T-helper 17 cell (primary cell): ENCODE measurements around the gene POPDC3. TPM values are rescaled to one million over a fixed set of nuclear protein-coding genes. Genes with fewer than 3 reads are reported as not detected.
"Not testable (repeated sequence)": the region's sequence is repeated elsewhere in the genome, so short reads cannot be mapped to it uniquely, and the experiment has no call there.

Source experiments
- ATAC-seq: fragments of 150-1000 bp; cut with Tn5 transposase; 2 replicates; pipeline ENCODE4 v1.10.0; 2021; ENCODE audit warnings: mild to moderate bottlenecking, moderate library complexity
- DNase-seq, 3 donors: peaks; one replicate each; pipeline versions ENCODE4 v3.0.0 to v3.0.0-alpha.2; 2020 to 2021
- H3K9me3 ChIP-seq: one replicate; pipeline ENCODE4 v1.7.0; 2013; ENCODE audit warnings: low read length, mild to moderate bottlenecking; ENCODE audit not compliant: control insufficient read depth, poor library complexity, severe bottlenecking
- H3K27ac Mint-ChIP-seq: one replicate; pipeline ENCODE4 v1.8.0; 2022; ENCODE audit warnings: mild to moderate bottlenecking, moderate library complexity, mixed read lengths
- H3K27me3 Mint-ChIP-seq: one replicate; pipeline ENCODE4 v1.8.0; 2022; ENCODE audit warnings: mixed read lengths
- H3K36me3 Mint-ChIP-seq: one replicate; pipeline ENCODE4 v1.8.0; 2022; ENCODE audit warnings: low read depth, mixed read lengths
- H3K4me1 Mint-ChIP-seq: one replicate; pipeline ENCODE4 v1.8.0; 2022; ENCODE audit warnings: mild to moderate bottlenecking, mixed read lengths
- H3K4me3 Mint-ChIP-seq: one replicate; pipeline ENCODE4 v1.8.0; 2022; ENCODE audit warnings: mild to moderate bottlenecking, moderate library complexity, mixed read lengths
- total RNA-seq, 4 donors: library from RNA in 2 of 4; stranded (reverse) in 2 of 4; gene quantifications; one replicate each; pipeline ENCODE4 v1.2.3 and lab custom pipeline; 2022 to 2026

The POPDC3 gene, protein sequence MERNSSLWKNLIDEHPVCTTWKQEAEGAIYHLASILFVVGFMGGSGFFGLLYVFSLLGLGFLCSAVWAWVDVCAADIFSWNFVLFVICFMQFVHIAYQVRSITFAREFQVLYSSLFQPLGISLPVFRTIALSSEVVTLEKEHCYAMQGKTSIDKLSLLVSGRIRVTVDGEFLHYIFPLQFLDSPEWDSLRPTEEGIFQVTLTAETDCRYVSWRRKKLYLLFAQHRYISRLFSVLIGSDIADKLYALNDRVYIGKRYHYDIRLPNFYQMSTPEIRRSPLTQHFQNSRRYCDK
- not detected for total RNA-seq
- total RNA-seq (lab: John Stamatoyannopoulos, UW), result 0 reads per million in 2 donors

DNA sequence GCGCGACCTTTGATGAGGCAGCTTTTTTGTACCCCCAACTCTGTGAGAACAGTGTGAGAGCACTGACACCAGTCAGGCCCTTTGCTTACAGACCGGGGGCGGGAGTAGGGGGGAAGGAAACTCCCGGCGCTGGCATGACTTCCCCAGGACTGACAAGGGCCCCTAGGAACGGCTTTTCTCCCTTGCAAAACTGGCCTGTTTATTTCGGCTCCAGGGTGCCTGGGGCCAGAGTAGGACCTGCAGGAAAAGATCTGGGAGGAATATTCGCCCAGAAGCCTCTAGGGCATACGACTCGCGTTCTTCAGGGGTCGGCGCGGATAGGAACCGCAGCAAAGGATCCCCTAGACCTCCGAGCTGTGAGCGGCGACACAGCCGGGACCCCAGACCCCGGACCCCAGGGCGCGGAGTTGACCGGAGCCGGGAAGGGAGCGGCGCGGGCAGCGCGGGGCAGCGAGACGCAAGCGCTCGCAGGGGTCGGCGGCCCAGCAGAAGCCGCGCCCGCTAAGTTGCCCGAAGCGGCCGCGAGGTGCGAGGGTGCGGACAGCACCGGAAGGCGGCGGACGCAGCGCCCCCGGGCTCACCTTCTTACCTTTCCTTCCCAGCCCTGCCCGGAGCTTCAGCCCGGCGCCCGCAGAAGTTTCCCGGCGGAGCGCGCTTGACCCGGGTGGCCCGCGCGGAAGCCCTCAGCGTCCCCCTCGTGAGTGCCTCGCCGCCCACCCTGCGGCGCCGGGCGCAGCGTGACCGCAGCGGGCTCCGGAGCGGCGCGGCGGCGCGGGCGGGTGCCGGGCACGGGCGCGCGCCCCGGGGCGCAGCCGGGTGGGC lies at the start of gene POPDC3:
TSS of gene POPDC3 (minus strand) at position 771 of the 822 bp plus-strand sequence. CDS start 18,105 bp downstream, outside the sequence.
- peaks cover 3% of the 10 kb centered on the region for H3K36me3 Mint-ChIP-seq
- H3K27ac Mint-ChIP-seq, result no peak within 1 kb of the TSS
- H3K4me3 Mint-ChIP-seq, result no peak within 1 kb of the TSS
- H3K4me1 Mint-ChIP-seq, result peaks cover 2% of the 10 kb centered on the region
- no peaks in the 10 kb centered on the region for H3K9me3 ChIP-seq
- no peak for ATAC-seq
- H3K27me3 Mint-ChIP-seq, result peaks cover 60% of the 10 kb centered on the region
- no peak for DNase-seq

GRCh38 chr6:105227295-105227767 lies 47.5 kb upstream of the POPDC3 start:
- DNase-seq, result no peak
- peaks cover 45% of the 10 kb centered on the region for H3K27me3 Mint-ChIP-seq
- no peaks in the 10 kb centered on the region for H3K9me3 ChIP-seq
- H3K4me1 Mint-ChIP-seq, result no peaks in the 10 kb centered on the region
- ATAC-seq, result no peak
- H3K4me3 Mint-ChIP-seq, result no peak overlapping the region
- H3K36me3 Mint-ChIP-seq, result no peaks in the 10 kb centered on the region
- H3K27ac Mint-ChIP-seq, result no peak overlapping the region

GRCh38 chr6:105226598-105227294 lies 46.9 kb upstream of the POPDC3 start:
- H3K36me3 Mint-ChIP-seq, result no peaks in the 10 kb centered on the region
- H3K4me1 Mint-ChIP-seq, result no peaks in the 10 kb centered on the region
- H3K27me3 Mint-ChIP-seq, result peaks cover 42% of the 10 kb centered on the region
- H3K27ac Mint-ChIP-seq, result no peak overlapping the region
- H3K9me3 ChIP-seq, result no peaks in the 10 kb centered on the region
- no peak for ATAC-seq
- DNase-seq, result no peak
- H3K4me3 Mint-ChIP-seq, result no peak overlapping the region

GRCh38 chr6:105223242-105223641 lies 43.4 kb upstream of the POPDC3 start:
- no peak for DNase-seq
- ATAC-seq, result no peak
- Mint-ChIP-seq H3K4me1 (no peaks in the 10 kb centered on the region), H3K36me3 (no peaks in the 10 kb centered on the region), H3K27ac (no peak overlapping the region), H3K27me3 (peaks cover 31% of the 10 kb centered on the region), H3K4me3 (no peak overlapping the region)
- H3K9me3 ChIP-seq, result no peaks in the 10 kb centered on the region

DNA sequence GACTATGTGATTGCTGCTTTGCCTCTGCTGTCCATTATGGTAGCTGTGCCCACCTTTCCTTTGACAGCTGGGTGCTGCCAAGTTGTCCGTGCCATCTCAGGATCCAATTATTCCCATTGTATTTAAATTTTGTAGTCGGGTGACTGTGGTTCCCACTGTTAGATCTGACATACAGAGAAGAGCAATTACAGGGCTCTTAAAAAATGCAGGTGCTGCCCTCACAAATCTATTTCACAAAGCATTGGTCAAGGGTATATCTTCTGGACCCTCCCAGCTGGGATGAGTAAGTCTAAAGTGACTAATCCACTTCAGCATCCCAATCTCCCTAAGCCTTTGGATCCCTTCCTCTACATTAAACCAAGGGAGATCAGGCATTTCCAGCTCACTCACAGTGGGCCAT lies 41.4 kb upstream of the POPDC3 start:
- H3K9me3 ChIP-seq, H3K36me3 Mint-ChIP-seq, DNase-seq, H3K27ac Mint-ChIP-seq, H3K4me3 Mint-ChIP-seq, H3K4me1 Mint-ChIP-seq, ATAC-seq: not testable (repeated sequence)
- peaks cover 34% of the 10 kb centered on the region for H3K27me3 Mint-ChIP-seq

DNA sequence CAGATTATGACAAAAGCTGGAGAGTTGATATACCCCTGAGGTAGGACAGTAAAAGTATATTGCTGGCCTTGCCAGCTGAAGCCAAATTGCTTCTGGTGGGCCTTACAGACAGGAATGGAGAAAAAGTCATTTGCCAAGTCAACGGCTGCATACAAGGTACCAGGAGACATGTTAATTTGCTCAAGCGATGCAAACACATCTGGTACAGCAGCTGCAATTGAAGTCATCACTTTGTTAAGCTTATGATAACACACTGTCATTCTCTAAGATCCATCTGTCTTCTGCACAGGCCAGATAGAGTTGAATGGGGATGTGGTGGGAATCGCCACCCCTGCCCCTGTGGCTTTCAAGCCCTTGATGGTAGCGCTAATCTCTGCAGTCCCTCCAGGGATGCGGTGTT lies 40.4 kb upstream of the POPDC3 start:
- peaks cover 34% of the 10 kb centered on the region for H3K27me3 Mint-ChIP-seq
- ATAC-seq, result no peak
- no peaks in the 10 kb centered on the region for H3K4me1 Mint-ChIP-seq
- no peak overlapping the region for H3K4me3 Mint-ChIP-seq
- H3K9me3 ChIP-seq, result no peaks in the 10 kb centered on the region
- no peak for DNase-seq
- H3K36me3 Mint-ChIP-seq, result no peaks in the 10 kb centered on the region
- H3K27ac Mint-ChIP-seq, result no peak overlapping the region

- not testable (repeated sequence) for H3K36me3 Mint-ChIP-seq, DNase-seq, H3K4me3 Mint-ChIP-seq, ATAC-seq, H3K27ac Mint-ChIP-seq, H3K9me3 ChIP-seq, H3K4me1 Mint-ChIP-seq
- peaks cover 27% of the 10 kb centered on the region for H3K27me3 Mint-ChIP-seq
Measured at GRCh38 chr6:105219218-105219617, 39.4 kb upstream of the POPDC3 start.

GRCh38 chr6:105215506-105215905 lies 35.7 kb upstream of the POPDC3 start:
- H3K4me1 Mint-ChIP-seq, result no peaks in the 10 kb centered on the region
- no peak for ATAC-seq
- no peak for DNase-seq
- peak overlapping the region; percentile 19 for H3K4me3 Mint-ChIP-seq
- no peak overlapping the region for H3K27ac Mint-ChIP-seq
- H3K9me3 ChIP-seq, result no peaks in the 10 kb centered on the region
- no peaks in the 10 kb centered on the region for H3K36me3 Mint-ChIP-seq
- H3K27me3 Mint-ChIP-seq, result peaks cover 19% of the 10 kb centered on the region

- Mint-ChIP-seq H3K36me3 (no peaks in the 10 kb centered on the region), H3K27ac (no peak overlapping the region), H3K27me3 (peaks cover 23% of the 10 kb centered on the region), H3K4me1 (no peaks in the 10 kb centered on the region), H3K4me3 (no peak overlapping the region)
- no peaks in the 10 kb centered on the region for H3K9me3 ChIP-seq
- ATAC-seq (no peak), DNase-seq (no peak)
Measured at GRCh38 chr6:105214668-105215067, 34.9 kb upstream of the POPDC3 start.

GRCh38 chr6:105213272-105213671 lies 33.5 kb upstream of the POPDC3 start:
- Mint-ChIP-seq H3K36me3 (no peaks in the 10 kb centered on the region), H3K4me3 (no peak overlapping the region), H3K27ac (no peak overlapping the region), H3K4me1 (no peaks in the 10 kb centered on the region), H3K27me3 (peaks cover 19% of the 10 kb centered on the region)
- no peaks in the 10 kb centered on the region for H3K9me3 ChIP-seq
- ATAC-seq, result no peak
- no peak for DNase-seq

DNA sequence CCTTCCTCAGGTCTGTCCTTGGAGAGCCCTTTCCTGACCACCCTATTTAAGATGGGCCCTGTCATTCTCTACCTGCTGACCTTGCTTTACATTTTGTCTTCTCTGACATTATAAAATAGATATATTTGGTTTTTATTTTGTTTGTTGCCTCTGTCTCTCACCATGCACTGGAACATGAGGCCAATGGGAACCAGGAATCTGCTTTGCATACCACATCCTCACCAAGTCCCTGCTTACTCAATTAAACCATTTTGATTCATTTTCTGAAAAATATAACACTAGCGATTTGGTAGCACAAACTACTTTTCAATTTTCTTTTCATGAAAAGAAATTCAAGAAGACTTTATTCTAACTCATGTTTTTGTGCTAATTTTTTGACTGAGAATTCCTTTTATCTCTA lies 32.8 kb upstream of the POPDC3 start:
- peaks cover 14% of the 10 kb centered on the region for H3K27me3 Mint-ChIP-seq
- H3K36me3 Mint-ChIP-seq, result no peaks in the 10 kb centered on the region
- H3K9me3 ChIP-seq, result no peaks in the 10 kb centered on the region
- H3K4me1 Mint-ChIP-seq, result no peaks in the 10 kb centered on the region
- no peak for ATAC-seq
- H3K4me3 Mint-ChIP-seq, result no peak overlapping the region
- DNase-seq, result no peak
- no peak overlapping the region for H3K27ac Mint-ChIP-seq

GRCh38 chr6:105211831-105212230 lies 32.0 kb upstream of the POPDC3 start:
- Mint-ChIP-seq H3K4me1 (no peaks in the 10 kb centered on the region), H3K27ac (no peak overlapping the region), H3K27me3 (peaks cover 14% of the 10 kb centered on the region), H3K4me3 (no peak overlapping the region), H3K36me3 (no peaks in the 10 kb centered on the region)
- H3K9me3 ChIP-seq, result no peaks in the 10 kb centered on the region
- ATAC-seq (no peak), DNase-seq (no peak)

GRCh38 chr6:105210932-105211531 lies 31.2 kb upstream of the POPDC3 start:
- Mint-ChIP-seq H3K36me3 (no peaks in the 10 kb centered on the region), H3K4me3 (no peak overlapping the region), H3K4me1 (no peaks in the 10 kb centered on the region), H3K27me3 (peaks cover 20% of the 10 kb centered on the region), H3K27ac (no peak overlapping the region)
- no peak for DNase-seq
- no peaks in the 10 kb centered on the region for H3K9me3 ChIP-seq
- ATAC-seq, result no peak
